Left ventricle myocardium inferior (tissue), 1 donor: Measurements from ENCODE around the gene BANP. TPM values are rescaled to one million over a fixed set of nuclear protein-coding genes. Genes with fewer than 3 reads are reported as not detected.
A peak's percentile ranks its signal among the peaks of the same experiment; 100 is the strongest.
"Not testable (repeated sequence)": the region's sequence is repeated elsewhere in the genome, so short reads cannot be mapped to it uniquely, and the experiment has no call there.

Source experiments
- DNase-seq: peaks from one replicate; pipeline ENCODE4 v3.0.0-alpha.2; 2020
- H3K27ac ChIP-seq: fragments of 200-600 bp; replicated peaks from 2 replicates; pipeline ENCODE4 v1.8.0; 2021
- H3K27me3 ChIP-seq: fragments of 200-600 bp; 2 replicates; pipeline ENCODE4 v1.8.0; 2021; ENCODE audit warnings: low read depth
- H3K36me3 ChIP-seq: fragments of 200-600 bp; 2 replicates; pipeline ENCODE4 v1.8.0; 2021
- H3K4me1 ChIP-seq: fragments of 200-600 bp; 2 replicates; pipeline ENCODE4 v1.8.0; 2021
- H3K4me3 ChIP-seq: fragments of 200-600 bp; 2 replicates; pipeline ENCODE4 v1.8.0; 2021; ENCODE audit warnings: mild to moderate bottlenecking, moderate library complexity
- H3K9me3 ChIP-seq: fragments of 200-600 bp; replicated peaks from 2 replicates; pipeline ENCODE4 v1.8.0; 2021
- CTCF ChIP-seq: fragments of 200-600 bp; IDR thresholded peaks from 2 replicates; pipeline ENCODE4 v1.8.0; 2021; ENCODE audit warnings: antibody characterized with exemption, mild to moderate bottlenecking, borderline replicate concordance
- intact Hi-C: fragments of 100-400 bp; cut with micrococcal nuclease; formaldehyde crosslinking; loops from one replicate; pipeline ENCODE4 v1.11.0; 2022
- total RNA-seq: library from RNA; stranded (reverse); fragmentation: NEBNext Ultra II Directional; extraction: Animal tissue kit (Norgen Biotek cat#: 25700); gene quantifications from one replicate; pipeline ENCODE4 v1.2.1, GENCODE V29; 2021
- donor health status: DM: no; HTN: yes; CAD: no; lungs with severe emphysema.

BANP gene
- total RNA-seq, 1 donor from 2014 or later, result 12.6 TPM

- Histone ChIP-seq H3K36me3 (peaks cover 7% of the 10 kb centered on the region), H3K4me3 (no peak overlapping the region), H3K9me3 (peaks cover 17% of the 10 kb centered on the region), H3K4me1 (no peaks in the 10 kb centered on the region), H3K27ac (no peak overlapping the region), H3K27me3 (no peaks in the 10 kb centered on the region)
- no peak for TF ChIP-seq CTCF
- intact Hi-C loops, result no loop called here
- DNase-seq, result no peak
These were observed 22.5 kb downstream of the BANP start for GRCh38 chr16:87973717-87974116.

GRCh38 chr16:87974178-87974577, 22.9 kb downstream of the BANP start:
- Histone ChIP-seq H3K27me3 (no peaks in the 10 kb centered on the region), H3K4me1 (no peaks in the 10 kb centered on the region), H3K4me3 (no peak overlapping the region), H3K9me3 (peaks cover 17% of the 10 kb centered on the region), H3K27ac (no peak overlapping the region), H3K36me3 (peaks cover 8% of the 10 kb centered on the region)
- DNase-seq, result no peak
- intact Hi-C loops, result no loop called here
- no peak for TF ChIP-seq CTCF

GRCh38 chr16:87976665-87977064, 25.4 kb downstream of the BANP start:
- peaks cover 13% of the 10 kb centered on the region for H3K9me3 ChIP-seq

GRCh38 chr16:87978127-87978526, 26.9 kb downstream of the BANP start:
- no peak overlapping the region for H3K4me3 ChIP-seq
- H3K27me3 ChIP-seq, result no peaks in the 10 kb centered on the region
- no peaks in the 10 kb centered on the region for H3K9me3 ChIP-seq
- no peak overlapping the region for H3K27ac ChIP-seq
- H3K36me3 ChIP-seq, result peaks cover 11% of the 10 kb centered on the region
- DNase-seq, result no peak
- intact Hi-C loops, result no loop called here
- H3K4me1 ChIP-seq, result peaks cover 3% of the 10 kb centered on the region
- TF ChIP-seq CTCF, result no peak

More at GRCh38 chr16:87976665-87977064, 25.4 kb downstream of the BANP start:
- no peak for DNase-seq
- Histone ChIP-seq H3K27me3 (no peaks in the 10 kb centered on the region), H3K4me3 (no peak overlapping the region), H3K27ac (no peak overlapping the region), H3K36me3 (peaks cover 7% of the 10 kb centered on the region), H3K4me1 (peaks cover 3% of the 10 kb centered on the region)
- no peak for TF ChIP-seq CTCF
- intact Hi-C loops, result no loop called here

- Histone ChIP-seq H3K9me3 (no peaks in the 10 kb centered on the region), H3K27ac (peak overlapping the region; percentile 44), H3K27me3 (no peaks in the 10 kb centered on the region), H3K4me1 (peaks cover 3% of the 10 kb centered on the region), H3K4me3 (no peak overlapping the region), H3K36me3 (peaks cover 13% of the 10 kb centered on the region)
- intact Hi-C loops, result no loop called here
- no peak for TF ChIP-seq CTCF
- no peak for DNase-seq
These were observed 28.1 kb downstream of the BANP start for GRCh38 chr16:87979352-87979751.

GRCh38 chr16:87979911-87980630, 28.8 kb downstream of the BANP start:
- not testable (repeated sequence) for H3K4me1 ChIP-seq, H3K27ac ChIP-seq
- peaks cover 20% of the 10 kb centered on the region for H3K36me3 ChIP-seq

GRCh38 chr16:87981376-87981775, 30.1 kb downstream of the BANP start:
- H3K27ac ChIP-seq, H3K9me3 ChIP-seq, DNase-seq, H3K4me3 ChIP-seq, H3K27me3 ChIP-seq, intact Hi-C loops, H3K4me1 ChIP-seq: not testable (repeated sequence)
- peaks cover 24% of the 10 kb centered on the region for H3K36me3 ChIP-seq

More at GRCh38 chr16:87979911-87980630, 28.8 kb downstream of the BANP start:
- H3K27me3 ChIP-seq, intact Hi-C loops, H3K9me3 ChIP-seq, H3K4me3 ChIP-seq, DNase-seq: not testable (repeated sequence)
